ENCODE data around the gene GRPEL2. TPM values are rescaled to one million over a fixed set of nuclear protein-coding genes. Genes with fewer than 3 reads are reported as not detected.

Gene GRPEL2
- total and polyA plus RNA-seq, 4 donors, result 14.6 to 33.4 (median 18.8) TPM

- Histone ChIP-seq H3K36me3 (ENCODE audit: control insufficient read depth, insufficient read depth, low read length) (no peaks in the 10 kb centered on the region), H3K27me3 (ENCODE audit: control insufficient read depth, insufficient read depth, low read length) (no peaks in the 10 kb centered on the region), H3K27ac (ENCODE audit: low read depth, low read length) (peak overlapping the region; percentile 1), H3K4me3 (ENCODE audit: low read depth, low read length) (no peak overlapping the region), H3K9me3 (ENCODE audit: control insufficient read depth, insufficient read depth, low read length) (no peaks in the 10 kb centered on the region), H3K4me1 (ENCODE audit: control insufficient read depth, insufficient read depth, low read length) (peaks cover 11% of the 10 kb centered on the region)
- peak; percentile 24 to 89 (median 48) for DNase-seq (ENCODE audit: low read depth in 4 of 6, low spot score in 6 of 6)
- WGBS (ENCODE audit: insufficient coverage), result 86% methylated on average over 14 of the region's 14 CpGs
Observed at GRCh38 chr5:149317281-149318048, 27.8 kb upstream of the GRPEL2 start.

DNA sequence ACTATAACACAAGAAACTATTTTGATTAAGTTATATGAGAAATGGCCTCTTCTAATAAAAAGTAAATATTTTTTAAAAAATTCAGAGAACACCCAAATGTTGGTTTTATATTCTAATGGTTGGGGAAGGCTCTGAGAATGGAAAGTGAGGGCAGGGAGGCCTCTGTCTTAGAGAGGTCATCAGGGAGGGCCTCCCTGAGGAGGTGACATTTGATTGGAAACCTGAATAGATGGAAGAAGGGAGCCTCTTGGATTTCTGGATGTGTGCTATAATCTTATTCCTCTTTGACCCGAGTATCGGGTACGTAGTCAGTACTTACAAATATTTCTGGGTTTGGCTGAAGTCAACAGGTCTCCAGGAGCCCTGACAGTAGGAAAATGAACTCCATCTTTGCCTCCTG, 26.1 kb upstream of the GRPEL2 start:
- H3K36me3 ChIP-seq (ENCODE audit: control insufficient read depth, insufficient read depth, low read length), result no peaks in the 10 kb centered on the region
- no peak overlapping the region for H3K4me3 ChIP-seq (ENCODE audit: low read depth, low read length)
- no peaks in the 10 kb centered on the region for H3K27me3 ChIP-seq (ENCODE audit: control insufficient read depth, insufficient read depth, low read length)
- no peak overlapping the region for H3K27ac ChIP-seq (ENCODE audit: low read depth, low read length)
- DNase-seq (ENCODE audit: low read depth in 4 of 6, low spot score in 6 of 6), result no peak
- H3K4me1 ChIP-seq (ENCODE audit: control insufficient read depth, insufficient read depth, low read length), result peaks cover 12% of the 10 kb centered on the region
- WGBS (ENCODE audit: insufficient coverage), result 93% methylated on average over 3 of the region's 3 CpGs
- H3K9me3 ChIP-seq (ENCODE audit: control insufficient read depth, insufficient read depth, low read length), result no peaks in the 10 kb centered on the region

DNA sequence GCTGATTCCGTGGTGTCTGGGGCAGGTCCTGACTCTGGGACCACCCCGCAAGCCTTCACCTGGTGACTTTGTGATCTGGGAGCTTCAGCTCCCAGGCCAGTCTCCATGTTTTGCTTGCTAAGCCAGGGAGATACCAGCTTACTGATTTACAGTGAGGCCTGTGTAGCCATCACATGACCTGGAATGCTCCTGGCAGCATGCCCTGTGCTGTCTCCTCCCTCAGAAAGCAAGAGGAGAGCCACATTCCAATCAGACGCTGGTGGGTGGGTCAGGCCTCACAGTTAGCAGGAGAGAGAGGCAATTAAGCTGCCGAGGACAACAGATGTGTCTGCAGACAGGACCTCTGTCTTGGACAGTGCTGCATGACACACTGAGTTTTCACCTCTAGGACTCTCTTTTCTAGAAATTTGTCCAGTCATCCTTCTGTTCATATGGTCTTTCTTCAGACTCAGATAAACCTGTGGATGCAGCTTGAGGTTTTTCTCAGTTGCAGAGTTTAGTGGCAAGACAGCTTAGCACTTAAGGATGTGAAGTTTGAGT, 24.4 kb upstream of the GRPEL2 start:
- DNase-seq (ENCODE audit: low read depth in 4 of 6, low spot score in 6 of 6), result peak; percentile 17 to 85 (median 48)
- no peaks in the 10 kb centered on the region for H3K36me3 ChIP-seq (ENCODE audit: control insufficient read depth, insufficient read depth, low read length)
- WGBS (ENCODE audit: insufficient coverage), result 38% methylated on average over 4 of the region's 4 CpGs
- peak overlapping the region; percentile 11 for H3K27ac ChIP-seq (ENCODE audit: low read depth, low read length)
- H3K4me1 ChIP-seq (ENCODE audit: control insufficient read depth, insufficient read depth, low read length), result peaks cover 12% of the 10 kb centered on the region
- H3K27me3 ChIP-seq (ENCODE audit: control insufficient read depth, insufficient read depth, low read length), result no peaks in the 10 kb centered on the region
- H3K4me3 ChIP-seq (ENCODE audit: low read depth, low read length), result no peak overlapping the region
- H3K9me3 ChIP-seq (ENCODE audit: control insufficient read depth, insufficient read depth, low read length), result no peaks in the 10 kb centered on the region

DNA sequence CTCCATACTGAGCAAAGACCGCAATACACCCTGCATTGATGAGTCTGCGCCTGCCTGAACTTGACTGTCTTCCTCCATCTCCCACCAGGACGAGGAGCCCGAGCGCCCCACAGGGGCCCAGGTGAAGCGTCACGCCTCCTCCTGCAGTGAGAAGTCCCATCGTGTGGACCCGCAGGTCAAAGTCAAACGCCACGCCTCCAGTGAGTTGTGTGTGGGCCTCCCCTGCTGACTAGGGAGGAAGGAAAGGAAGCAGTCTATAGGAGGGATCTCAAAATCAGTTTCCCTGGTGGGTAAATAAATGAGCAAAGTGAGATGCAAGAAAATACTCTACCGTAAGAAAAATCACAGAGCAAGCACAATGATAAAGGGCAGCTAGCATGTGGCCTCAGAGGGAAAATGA, 22.8 kb upstream of the GRPEL2 start:
- no peak for DNase-seq (ENCODE audit: low read depth in 4 of 6, low spot score in 6 of 6)
- H3K9me3 ChIP-seq (ENCODE audit: control insufficient read depth, insufficient read depth, low read length), result no peaks in the 10 kb centered on the region
- H3K27ac ChIP-seq (ENCODE audit: low read depth, low read length), result no peak overlapping the region
- peaks cover 10% of the 10 kb centered on the region for H3K4me1 ChIP-seq (ENCODE audit: control insufficient read depth, insufficient read depth, low read length)
- WGBS (ENCODE audit: insufficient coverage), result 59% methylated on average over 12 of the region's 12 CpGs
- H3K36me3 ChIP-seq (ENCODE audit: control insufficient read depth, insufficient read depth, low read length), result no peaks in the 10 kb centered on the region
- H3K27me3 ChIP-seq (ENCODE audit: control insufficient read depth, insufficient read depth, low read length), result no peaks in the 10 kb centered on the region
- no peak overlapping the region for H3K4me3 ChIP-seq (ENCODE audit: low read depth, low read length)

DNA sequence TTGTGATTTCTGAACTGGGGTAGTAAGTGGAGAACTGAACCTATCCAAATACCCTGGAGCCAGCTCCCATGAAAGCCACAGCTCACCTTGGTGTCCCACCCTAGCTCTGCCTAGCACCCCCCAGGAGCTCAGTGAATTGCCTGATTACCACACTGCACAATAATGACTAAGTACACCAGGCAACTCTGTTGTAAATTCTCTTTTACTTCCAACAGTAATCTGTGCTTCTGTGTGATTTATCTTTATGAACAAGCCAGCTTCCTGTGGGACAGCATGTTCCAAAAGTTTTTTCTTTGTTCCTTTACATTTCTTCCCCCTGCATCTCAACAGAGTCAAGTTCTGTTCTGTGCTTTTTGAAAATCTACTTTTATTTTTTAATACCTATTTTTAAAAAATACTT, 22.1 kb upstream of the GRPEL2 start:
- Histone ChIP-seq H3K4me3 (ENCODE audit: low read depth, low read length) (no peak overlapping the region), H3K27ac (ENCODE audit: low read depth, low read length) (no peak overlapping the region)

GRCh38 chr5:149323621-149324205, 21.6 kb upstream of the GRPEL2 start:
- no peak overlapping the region for H3K27ac ChIP-seq (ENCODE audit: low read depth, low read length)

More for the DNA sequence above, 22.1 kb upstream of the GRPEL2 start:
- no peaks in the 10 kb centered on the region for H3K36me3 ChIP-seq (ENCODE audit: control insufficient read depth, insufficient read depth, low read length)
- H3K9me3 ChIP-seq (ENCODE audit: control insufficient read depth, insufficient read depth, low read length), result no peaks in the 10 kb centered on the region
- peaks cover 9% of the 10 kb centered on the region for H3K4me1 ChIP-seq (ENCODE audit: control insufficient read depth, insufficient read depth, low read length)
- no peak for DNase-seq (ENCODE audit: low read depth in 4 of 6, low spot score in 6 of 6)
- H3K27me3 ChIP-seq (ENCODE audit: control insufficient read depth, insufficient read depth, low read length), result no peaks in the 10 kb centered on the region

GRCh38 chr5:149324641-149325040, 20.7 kb upstream of the GRPEL2 start:
- no peak for DNase-seq (ENCODE audit: low read depth in 4 of 6, low spot score in 6 of 6)
- 95% methylated on average over 2 of the region's 2 CpGs for WGBS (ENCODE audit: insufficient coverage)
- H3K27me3 ChIP-seq (ENCODE audit: control insufficient read depth, insufficient read depth, low read length), result no peaks in the 10 kb centered on the region
- no peak overlapping the region for H3K27ac ChIP-seq (ENCODE audit: low read depth, low read length)
- no peaks in the 10 kb centered on the region for H3K9me3 ChIP-seq (ENCODE audit: control insufficient read depth, insufficient read depth, low read length)
- H3K36me3 ChIP-seq (ENCODE audit: control insufficient read depth, insufficient read depth, low read length), result no peaks in the 10 kb centered on the region
- peaks cover 9% of the 10 kb centered on the region for H3K4me1 ChIP-seq (ENCODE audit: control insufficient read depth, insufficient read depth, low read length)
- H3K4me3 ChIP-seq (ENCODE audit: low read depth, low read length), result no peak overlapping the region

More at GRCh38 chr5:149323621-149324205, 21.6 kb upstream of the GRPEL2 start:
- H3K27me3 ChIP-seq (ENCODE audit: control insufficient read depth, insufficient read depth, low read length), result no peaks in the 10 kb centered on the region
- no peaks in the 10 kb centered on the region for H3K36me3 ChIP-seq (ENCODE audit: control insufficient read depth, insufficient read depth, low read length)
- no peak for DNase-seq (ENCODE audit: low read depth in 4 of 6, low spot score in 6 of 6)
- WGBS (ENCODE audit: insufficient coverage), result no CpG with 5 or more reads among the region's 2 CpGs
- no peaks in the 10 kb centered on the region for H3K9me3 ChIP-seq (ENCODE audit: control insufficient read depth, insufficient read depth, low read length)
- no peak overlapping the region for H3K4me3 ChIP-seq (ENCODE audit: low read depth, low read length)
- peaks cover 9% of the 10 kb centered on the region for H3K4me1 ChIP-seq (ENCODE audit: control insufficient read depth, insufficient read depth, low read length)

GRCh38 chr5:149325166-149325735, 20.0 kb upstream of the GRPEL2 start:
- DNase-seq (ENCODE audit: low read depth in 4 of 6, low spot score in 6 of 6), result no peak
- Histone ChIP-seq H3K27ac (ENCODE audit: low read depth, low read length) (no peak overlapping the region), H3K4me1 (ENCODE audit: control insufficient read depth, insufficient read depth, low read length) (peaks cover 9% of the 10 kb centered on the region), H3K27me3 (ENCODE audit: control insufficient read depth, insufficient read depth, low read length) (no peaks in the 10 kb centered on the region), H3K36me3 (ENCODE audit: control insufficient read depth, insufficient read depth, low read length) (no peaks in the 10 kb centered on the region), H3K4me3 (ENCODE audit: low read depth, low read length) (no peak overlapping the region), H3K9me3 (ENCODE audit: control insufficient read depth, insufficient read depth, low read length) (no peaks in the 10 kb centered on the region)

- no peaks in the 10 kb centered on the region for H3K36me3 ChIP-seq (ENCODE audit: control insufficient read depth, insufficient read depth, low read length)
- H3K4me3 ChIP-seq (ENCODE audit: low read depth, low read length), result no peak overlapping the region
- H3K27me3 ChIP-seq (ENCODE audit: control insufficient read depth, insufficient read depth, low read length), result no peaks in the 10 kb centered on the region
- peaks cover 4% of the 10 kb centered on the region for H3K4me1 ChIP-seq (ENCODE audit: control insufficient read depth, insufficient read depth, low read length)
- WGBS (ENCODE audit: insufficient coverage), result 81% methylated on average over 3 of the region's 5 CpGs
- no peak for DNase-seq (ENCODE audit: low read depth in 4 of 6, low spot score in 6 of 6)
- no peak overlapping the region for H3K27ac ChIP-seq (ENCODE audit: low read depth, low read length)
- no peaks in the 10 kb centered on the region for H3K9me3 ChIP-seq (ENCODE audit: control insufficient read depth, insufficient read depth, low read length)
Observed at GRCh38 chr5:149325894-149326293, 19.4 kb upstream of the GRPEL2 start.

Measured in spinal cord (tissue), 10 donors.